Pancreas (tissue), 10 donors: ENCODE data around the gene AP1G1. TPM values are rescaled to one million over a fixed set of nuclear protein-coding genes. Genes with fewer than 3 reads are reported as not detected.
A peak's percentile ranks its signal among the peaks of the same experiment; 100 is the strongest.

Experiments used
- ATAC-seq, 4 donors: fragments of 200-7000 bp; cut with Tn5 transposase; one replicate each; pipeline versions ENCODE4 v1.8.0 to v1.9.1; 2020; ENCODE audit warnings: mild to moderate bottlenecking in 4 of 4, moderate library complexity in 4 of 4
- DNase-seq, 6 donors: peaks; one replicate each; pipeline ENCODE4 v3.0.0-alpha.2; 2020
- FAIRE-seq: peaks from 2 replicates; lab custom pipeline; 2012; peaks lifted over from hg19 to GRCh38; lab: Jason Lieb, UNC
- H3K27ac ChIP-seq, 4 donors: fragments of 200-600 bp; sonication (generic); 1 replicate in 3 of 4; 2 replicates in 1 of 4; pipeline versions ENCODE4 v1.5.0 to v1.8.0; 2020
- H3K27me3 ChIP-seq, 4 donors: fragments of 200-600 bp; one replicate each; pipeline ENCODE4 v1.8.0; 2021
- H3K36me3 ChIP-seq, 3 donors: fragments of 200-600 bp; sonication (generic) in 1 of 3; one replicate each; pipeline versions ENCODE4 v1.5.0 to v1.8.0; 2020 to 2021
- H3K4me1 ChIP-seq, 3 donors: fragments of 200-600 bp; one replicate each; pipeline ENCODE4 v1.8.0; 2021
- H3K4me3 ChIP-seq, 4 donors: fragments of 200-600 bp; sonication (generic) in 2 of 4; one replicate each; pipeline versions ENCODE4 v1.5.0 to v1.8.0; 2020 to 2021
- H3K9me3 ChIP-seq, 4 donors: fragments of 200-600 bp; one replicate each; pipeline ENCODE4 v1.8.0; 2021
- WGBS, 2 donors: extraction: QIAGEN DNeasy Blood & Tissue Kit; methylation state at CpG; one replicate each; pipeline ENCODE4 v1.1.7; 2013; 5-methylcytosine and 5-hydroxymethylcytosine counted together
- intact Hi-C, 3 donors: fragments of 100-400 bp; cut with DNase I; formaldehyde crosslinking; loops; one replicate each; pipeline versions ENCODE4 v1.11.1 to v1.14.2; 2022
- polyA plus RNA-seq, 2 donors: library from polyadenylated mRNA; stranded (reverse); fragments of 200-250 nt; gene quantifications; one replicate each; pipeline ENCODE4 v1.2.3, GENCODE V29; 2013
- total RNA-seq, 6 donors: library from RNA; stranded (reverse); fragmentation: NEBNext Ultra II Directional in 4 of 6; extraction: Animal tissue kit (Norgen Biotek cat#: 25700) in 4 of 6; gene quantifications; one replicate each; pipeline versions ENCODE4 v1.2.1 to v1.2.4, GENCODE V29; 2021 to 2023
- TF ChIP-seq, protein P1 (sequence below), 4 donors: fragments of 200-600 bp; sonication (generic) in 3 of 4; IDR thresholded peaks; one replicate each; pipeline versions ENCODE4 v1.5.0 to v1.8.0; 2021; ENCODE audit warnings: antibody characterized with exemption in 4 of 4
- donor health status: healthy with polysubstance abuse.
- donor health status: DM: no; HTN: no; CAD: no; lungs with moderate emphysema.
- donor health status: DM: no; HTN: no; CAD: no.
- donor health status: control.
- donor health status: control.
- donor health status: Bipolar disorder and iron deficiency.
- donor health status: DM: yes; HTN: yes; CAD: no.
- donor health status: DM: no; HTN: no; CAD: no.
- donor health status: DM: no; HTN: no; CAD: no.
- donor health status: DM: yes; HTN: yes; CAD: no.

Gene AP1G1
- total and polyA plus RNA-seq, 8 donors = 15.3 to 50.8 (median 34.5) TPM

DNA sequence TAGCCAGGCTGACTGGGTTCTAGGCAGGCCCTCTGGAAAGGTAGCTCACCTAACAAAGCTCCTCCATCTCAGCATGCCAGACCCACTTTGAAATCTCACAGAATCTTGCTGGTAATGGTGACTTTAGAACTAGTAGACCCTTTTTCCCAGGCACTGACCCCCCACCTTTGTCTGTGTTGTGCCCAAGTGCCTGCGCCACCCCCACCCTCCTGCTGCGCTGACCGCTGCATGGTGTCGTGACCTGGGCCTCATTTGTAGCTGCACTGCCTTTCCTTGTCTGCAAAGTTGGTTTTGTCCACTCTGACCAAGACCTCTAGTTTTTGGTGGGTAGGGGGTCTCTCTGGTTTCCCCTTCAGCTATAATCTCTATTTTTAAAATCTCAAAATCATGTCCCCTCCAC is 43.9 kb upstream of the AP1G1 start:
- no peaks in the 10 kb centered on the region for H3K9me3 ChIP-seq
- peaks cover 0 to 5% (median 0%) of the 10 kb centered on the region in 3 donors for H3K4me1 ChIP-seq
- TF ChIP-seq, protein P1, sequence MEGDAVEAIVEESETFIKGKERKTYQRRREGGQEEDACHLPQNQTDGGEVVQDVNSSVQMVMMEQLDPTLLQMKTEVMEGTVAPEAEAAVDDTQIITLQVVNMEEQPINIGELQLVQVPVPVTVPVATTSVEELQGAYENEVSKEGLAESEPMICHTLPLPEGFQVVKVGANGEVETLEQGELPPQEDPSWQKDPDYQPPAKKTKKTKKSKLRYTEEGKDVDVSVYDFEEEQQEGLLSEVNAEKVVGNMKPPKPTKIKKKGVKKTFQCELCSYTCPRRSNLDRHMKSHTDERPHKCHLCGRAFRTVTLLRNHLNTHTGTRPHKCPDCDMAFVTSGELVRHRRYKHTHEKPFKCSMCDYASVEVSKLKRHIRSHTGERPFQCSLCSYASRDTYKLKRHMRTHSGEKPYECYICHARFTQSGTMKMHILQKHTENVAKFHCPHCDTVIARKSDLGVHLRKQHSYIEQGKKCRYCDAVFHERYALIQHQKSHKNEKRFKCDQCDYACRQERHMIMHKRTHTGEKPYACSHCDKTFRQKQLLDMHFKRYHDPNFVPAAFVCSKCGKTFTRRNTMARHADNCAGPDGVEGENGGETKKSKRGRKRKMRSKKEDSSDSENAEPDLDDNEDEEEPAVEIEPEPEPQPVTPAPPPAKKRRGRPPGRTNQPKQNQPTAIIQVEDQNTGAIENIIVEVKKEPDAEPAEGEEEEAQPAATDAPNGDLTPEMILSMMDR (IDR thresholded peaks at IDR 0.05) = no peak
- no peak overlapping the region for H3K27ac ChIP-seq
- DNase-seq (no peak), ATAC-seq (no peak), FAIRE-seq (no peak)
- H3K4me3 ChIP-seq = no peak overlapping the region
- WGBS, 2 donors = 98 to 100% methylated on average over 4 of the region's 4 CpGs
- peaks cover 5 to 25% (median 7%) of the 10 kb centered on the region in 3 donors for H3K36me3 ChIP-seq
- intact Hi-C loops = no loop called here
- no peaks in the 10 kb centered on the region for H3K27me3 ChIP-seq

DNA sequence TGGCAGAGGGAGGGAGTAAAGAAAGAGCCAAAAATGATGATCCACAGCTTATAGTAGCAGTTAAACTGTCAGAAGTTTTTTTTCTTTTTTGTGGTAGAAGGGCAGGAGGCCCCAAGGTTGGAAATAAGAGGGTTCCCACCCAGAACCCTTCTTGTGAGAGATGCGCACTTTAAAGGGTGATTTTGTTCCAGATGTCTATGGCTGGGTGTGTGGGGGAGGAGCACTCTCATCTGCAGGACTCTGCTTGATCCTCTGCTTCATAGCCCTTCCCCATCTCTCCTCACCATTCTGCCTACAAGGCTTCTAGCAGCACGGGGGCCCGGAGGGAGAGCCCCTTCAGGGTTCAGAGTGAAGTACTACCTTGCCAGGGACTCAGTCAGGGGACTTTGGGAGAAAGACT is 43.5 kb upstream of the AP1G1 start:
- intact Hi-C loops = no loop called here
- Histone ChIP-seq H3K4me1 (peaks cover 0 to 7% (median 0%) of the 10 kb centered on the region in 3 donors), H3K27ac (no peak overlapping the region), H3K9me3 (no peaks in the 10 kb centered on the region), H3K27me3 (no peaks in the 10 kb centered on the region), H3K4me3 (no peak overlapping the region), H3K36me3 (peaks cover 5 to 25% (median 7%) of the 10 kb centered on the region in 3 donors)
- TF ChIP-seq, protein P1 (IDR thresholded peaks at IDR 0.05) = no peak
- DNase-seq (no peak), FAIRE-seq (no peak), ATAC-seq (no peak)
- WGBS, 2 donors = 92 to 94% methylated on average over 3 of the region's 3 CpGs

DNA sequence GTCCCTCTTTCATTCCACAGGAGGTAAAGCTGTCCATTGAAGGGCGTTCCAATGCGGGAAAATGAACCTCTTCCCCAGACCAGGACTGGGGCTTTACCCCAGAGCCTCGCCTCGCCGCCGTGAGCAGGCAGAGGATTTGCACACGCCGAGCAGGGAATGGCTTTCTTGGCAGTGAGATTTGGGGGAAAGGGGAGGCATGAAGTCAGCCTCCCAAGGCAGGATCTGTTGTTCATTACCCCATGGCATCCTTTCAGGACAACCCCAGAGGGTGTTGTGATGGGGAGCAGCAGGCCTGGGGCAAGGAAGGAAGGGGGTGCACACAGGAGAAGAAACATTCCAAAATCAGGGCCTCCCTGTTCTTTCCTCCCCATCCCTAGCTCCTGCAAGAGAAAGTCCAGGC is 43.1 kb upstream of the AP1G1 start:
- Histone ChIP-seq H3K36me3 (peaks cover 5 to 25% (median 7%) of the 10 kb centered on the region in 3 donors), H3K27ac (no peak overlapping the region), H3K9me3 (no peaks in the 10 kb centered on the region), H3K4me1 (peaks cover 0 to 11% (median 4%) of the 10 kb centered on the region in 3 donors), H3K4me3 (no peak overlapping the region), H3K27me3 (no peaks in the 10 kb centered on the region)
- DNase-seq (no peak), FAIRE-seq (no peak), ATAC-seq (no peak)
- WGBS, 2 donors = 94 to 97% methylated on average over 8 of the region's 8 CpGs
- TF ChIP-seq, protein P1 (IDR thresholded peaks at IDR 0.05) = no peak
- intact Hi-C loops = no loop called here

DNA sequence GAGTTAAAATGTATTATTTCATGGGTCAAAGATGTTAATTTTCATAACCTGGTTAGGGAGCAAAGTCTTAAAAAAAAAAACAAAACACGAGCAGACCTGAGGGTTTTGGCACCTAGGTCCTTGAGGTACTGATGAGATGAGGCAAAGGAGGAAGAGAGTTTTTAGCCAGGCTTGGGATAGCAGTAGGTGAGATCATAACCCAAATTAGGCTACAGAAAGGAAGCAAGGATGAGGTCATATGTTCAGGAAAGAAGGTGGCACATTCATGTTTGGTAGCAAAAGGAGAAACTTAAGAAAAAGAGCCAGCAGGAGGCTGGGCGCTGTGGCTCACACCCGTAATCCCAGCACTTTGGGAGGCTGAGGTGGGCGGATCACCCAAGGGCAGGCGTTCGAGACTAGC is 40.0 kb upstream of the AP1G1 start:
- no peak for ATAC-seq
- Histone ChIP-seq H3K36me3 (peaks cover 5 to 25% (median 7%) of the 10 kb centered on the region in 3 donors), H3K4me1 (peaks cover 0 to 13% (median 6%) of the 10 kb centered on the region in 3 donors), H3K27ac (no peak overlapping the region), H3K27me3 (no peaks in the 10 kb centered on the region), H3K9me3 (no peaks in the 10 kb centered on the region), H3K4me3 (no peak overlapping the region)
- no peak for DNase-seq
- TF ChIP-seq, protein P1 (IDR thresholded peaks at IDR 0.05) = no peak
- whole genome bisulfite sequencing, 2 donors = 88 to 90% methylated on average over 6 of the region's 6 CpGs
- no peak for FAIRE-seq
- intact Hi-C loops = no loop called here

DNA sequence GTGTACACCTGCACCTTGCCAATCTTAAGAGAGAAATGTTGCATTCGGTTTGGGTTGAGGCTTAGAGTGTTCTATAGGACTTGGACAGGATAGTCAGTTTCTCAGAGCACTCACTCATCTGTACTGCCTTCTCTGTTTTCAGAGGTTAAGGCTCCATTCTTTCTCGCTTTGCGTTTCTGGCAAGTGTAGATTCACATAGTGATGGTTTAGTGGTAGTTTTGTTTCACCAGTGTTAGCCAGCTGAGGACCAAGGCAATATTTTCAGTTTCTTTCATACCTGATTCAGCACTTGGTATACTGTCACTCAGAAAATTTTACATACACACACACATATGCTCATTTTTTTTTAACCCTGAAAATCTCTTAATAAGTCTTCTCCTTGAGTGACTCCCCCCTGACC is 38.5 kb upstream of the AP1G1 start:
- TF ChIP-seq, protein P1 (IDR thresholded peaks at IDR 0.05) = no peak
- no peak for ATAC-seq

More for the DNA sequence above, 38.5 kb upstream of the AP1G1 start:
- no peak overlapping the region for H3K27ac ChIP-seq
- H3K9me3 ChIP-seq = no peaks in the 10 kb centered on the region
- H3K4me3 ChIP-seq = peak overlapping the region in 2 of 4 donors; percentile 69 to 99
- intact Hi-C loops = no loop called here
- peaks cover 5 to 25% (median 7%) of the 10 kb centered on the region in 3 donors for H3K36me3 ChIP-seq
- FAIRE-seq = no peak
- WGBS, 2 donors = 38 to 46% methylated on average over 3 of the region's 3 CpGs
- no peak for DNase-seq
- H3K4me1 ChIP-seq = peaks cover 0 to 8% (median 6%) of the 10 kb centered on the region in 3 donors
- no peaks in the 10 kb centered on the region for H3K27me3 ChIP-seq
